GM12892 (cell line): ENCODE data around the gene CYB5R3.
"Not testable (repeated sequence)": the region's sequence is repeated elsewhere in the genome, so short reads cannot be mapped to it uniquely, and the experiment has no call there.

Experiments used
- DNase-seq: peaks from one replicate; pipeline ENCODE4 v3.0.0; 2011; ENCODE audit not compliant: insufficient read length
- FAIRE-seq: peaks from 2 replicates; lab custom pipeline; 2011; peaks lifted over from hg19 to GRCh38; lab: Jason Lieb, UNC
- POLR2A ChIP-seq: IDR thresholded peaks from 2 replicates; pipeline ENCODE4 v1.6.1; 2011; ENCODE audit warnings: low read depth, low read length, control low read depth
- POLR2AphosphoS5 ChIP-seq: IDR thresholded peaks from 2 replicates; pipeline ENCODE4 v1.6.1; 2011; ENCODE audit warnings: low read depth, low read length, control low read depth
- TAF1 ChIP-seq: IDR thresholded peaks from 2 replicates; pipeline ENCODE4 v1.6.1; 2011; ENCODE audit warnings: low read depth, mild to moderate bottlenecking, control low read depth, low read length, borderline replicate concordance

CYB5R3 gene

DNA sequence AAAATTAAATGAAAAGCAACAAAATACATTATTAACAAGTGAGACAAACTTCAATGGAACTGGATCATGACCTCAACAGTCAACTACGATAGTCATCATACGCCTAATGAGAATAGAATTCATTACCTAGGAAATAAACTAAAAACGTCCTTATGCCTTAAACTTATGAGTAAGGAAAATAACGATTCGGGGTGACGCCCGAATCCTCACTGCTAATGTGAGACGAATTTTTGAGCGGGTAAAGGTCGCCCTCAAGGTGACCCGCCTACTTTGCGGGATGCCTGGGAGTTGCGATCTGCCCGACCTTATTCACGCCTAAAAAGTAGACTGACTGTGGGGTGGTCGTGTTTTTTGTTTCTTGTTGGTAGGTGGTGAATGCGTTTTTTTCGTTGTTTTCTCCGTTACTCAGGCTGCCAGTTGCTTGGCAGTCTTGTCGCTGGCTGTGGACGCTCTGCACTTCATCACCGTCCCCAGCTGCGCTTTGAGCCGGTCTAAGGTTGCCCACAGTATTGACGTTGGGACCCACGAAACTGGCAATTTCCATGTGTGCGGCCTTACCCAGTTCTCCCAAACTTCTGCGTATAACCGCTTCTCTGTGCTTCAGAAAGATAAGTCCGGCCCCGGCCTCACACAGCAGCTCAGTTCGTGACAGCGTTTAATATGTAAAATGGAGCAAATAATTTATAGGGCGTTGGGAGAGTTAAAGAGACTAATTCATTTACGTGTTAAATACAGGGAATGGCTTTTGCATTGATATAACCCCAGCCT lies 33.9 kb downstream of the CYB5R3 start:
- DNase-seq (peak; percentile 80), FAIRE-seq (peak; percentile 98)

DNA sequence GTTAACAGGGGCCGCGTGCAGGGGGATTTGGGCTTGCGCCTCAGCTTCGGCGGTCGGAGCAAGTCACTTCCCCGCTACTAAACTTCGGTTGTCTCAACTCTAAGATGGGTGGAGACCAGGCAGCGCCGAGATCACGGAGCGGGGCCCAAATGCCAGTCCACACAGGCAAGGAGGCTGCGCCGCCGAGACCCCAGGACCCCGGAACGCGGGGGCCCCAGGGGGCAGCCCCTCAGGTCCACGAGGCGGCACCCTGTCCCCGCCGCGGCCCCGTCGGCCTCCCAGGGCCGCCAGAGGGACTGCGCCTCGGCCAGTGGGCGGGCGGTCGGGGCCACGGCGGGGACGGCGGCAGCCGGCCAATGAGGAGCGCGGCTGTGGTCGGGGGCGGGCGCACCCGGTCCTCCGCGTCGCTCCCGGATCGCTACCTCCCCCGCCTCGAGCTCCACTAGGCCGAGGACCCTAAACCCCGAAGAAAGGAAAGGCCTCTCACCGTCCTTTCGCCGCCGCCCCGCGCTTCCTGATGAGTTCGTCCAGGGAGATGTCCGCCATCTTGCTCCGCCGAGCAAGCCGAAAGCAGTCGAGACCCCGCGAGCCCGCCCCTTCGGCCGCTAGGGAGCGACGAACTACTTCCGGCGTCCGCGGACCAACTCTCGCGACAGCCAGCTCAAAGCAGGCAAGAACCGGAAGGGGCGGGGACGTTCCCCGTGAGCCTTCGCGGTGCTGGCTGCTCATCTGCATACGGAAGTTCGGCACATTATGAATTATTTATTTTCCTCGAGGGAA lies 34.7 kb downstream of the CYB5R3 start, which contains the start of gene POLDIP3:
Gene POLDIP3 (minus strand): TSS at position 572 of the 780 bp plus-strand sequence. CDS start 26 bp downstream, at position 546.
- 0 out of 2 replicates have a peak, but pooled peaks have one; percentile 39 for TF ChIP-seq POLR2AphosphoS5
- TF ChIP-seq POLR2A, result peak; percentile 63; the same call in 1 of the 2 replicates
- TF ChIP-seq TAF1, result peak; percentile 78; the same call in 1 of the 2 replicates

More for the DNA sequence above, 33.9 kb downstream of the CYB5R3 start:
- TF ChIP-seq POLR2A (peak; percentile 100), POLR2AphosphoS5 (peak; percentile 100), TAF1 (peak; percentile 83)

DNA sequence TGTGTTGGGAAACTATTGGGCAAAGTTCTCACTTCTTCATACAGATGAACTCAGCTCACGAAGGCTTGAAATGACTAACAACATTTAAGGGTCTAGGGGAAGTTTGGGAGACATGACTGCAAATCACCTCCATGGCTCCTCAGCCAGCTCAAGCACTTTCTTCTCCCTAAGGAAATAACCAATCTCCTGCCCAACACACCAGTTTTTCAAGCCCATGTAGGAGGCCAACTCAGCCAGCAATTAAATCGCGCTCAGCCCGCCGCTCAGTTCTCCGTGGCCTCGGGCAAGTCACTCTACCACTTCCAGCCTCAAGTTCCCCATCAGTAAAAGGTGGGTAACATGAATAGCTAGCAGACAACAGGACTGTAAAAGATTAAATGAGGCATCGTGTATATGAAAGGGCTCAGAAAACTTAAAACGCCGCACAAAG lies 35.3 kb downstream of the CYB5R3 start:
- TF ChIP-seq POLR2AphosphoS5 (peak; percentile 47), POLR2A (no peak)
- FAIRE-seq (no peak), DNase-seq (no peak)

More for the DNA sequence above, 34.7 kb downstream of the CYB5R3 start, which contains the start of gene POLDIP3:
- FAIRE-seq (no peak), DNase-seq (peak; percentile 91)

DNA sequence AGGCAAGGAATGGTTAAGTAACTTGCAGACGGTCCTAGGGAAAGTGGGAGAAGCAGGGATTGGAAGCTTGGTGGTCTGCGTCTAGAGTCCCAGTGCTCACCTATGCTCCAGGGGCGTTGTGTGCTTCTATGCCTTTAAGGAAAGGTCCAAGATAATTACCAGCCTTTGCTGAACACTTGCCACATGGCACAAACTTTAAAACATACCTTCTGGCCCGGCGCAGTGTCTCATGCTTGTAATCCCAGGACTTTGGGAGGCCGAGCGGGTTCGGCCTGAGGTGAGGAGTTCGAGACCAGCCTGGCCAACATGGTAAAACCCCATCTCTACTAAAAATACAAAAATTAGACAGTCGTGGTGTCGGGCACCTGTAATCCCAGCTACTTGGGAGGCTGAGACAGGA lies 36.9 kb downstream of the CYB5R3 start:
- TF ChIP-seq POLR2AphosphoS5, result no peak
- TF ChIP-seq TAF1, result no peak
- no peak for TF ChIP-seq POLR2A
- FAIRE-seq, result no peak
- DNase-seq, result no peak

DNA sequence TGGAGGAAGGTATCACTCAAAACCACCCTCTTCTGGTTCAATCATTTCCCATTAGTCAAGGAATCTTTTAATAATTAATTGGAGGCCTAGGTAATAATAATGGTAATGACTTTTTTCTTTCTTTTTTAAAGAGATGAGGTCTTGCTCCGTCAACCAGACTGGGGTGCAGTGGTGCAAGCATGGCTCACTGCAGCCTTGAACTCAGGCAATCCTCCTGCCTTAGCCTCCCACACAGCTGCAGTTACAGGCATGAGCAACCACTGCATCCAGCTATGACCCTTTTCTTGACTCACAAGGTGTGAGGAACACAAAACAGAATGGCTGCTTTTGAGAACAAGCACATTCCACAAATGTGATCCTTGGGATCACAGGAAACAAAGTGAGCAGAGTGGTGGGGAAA lies 38.1 kb downstream of the CYB5R3 start:
- FAIRE-seq (no peak), DNase-seq (no peak)
- TF ChIP-seq TAF1 (no peak), POLR2A (no peak), POLR2AphosphoS5 (no peak)

DNA sequence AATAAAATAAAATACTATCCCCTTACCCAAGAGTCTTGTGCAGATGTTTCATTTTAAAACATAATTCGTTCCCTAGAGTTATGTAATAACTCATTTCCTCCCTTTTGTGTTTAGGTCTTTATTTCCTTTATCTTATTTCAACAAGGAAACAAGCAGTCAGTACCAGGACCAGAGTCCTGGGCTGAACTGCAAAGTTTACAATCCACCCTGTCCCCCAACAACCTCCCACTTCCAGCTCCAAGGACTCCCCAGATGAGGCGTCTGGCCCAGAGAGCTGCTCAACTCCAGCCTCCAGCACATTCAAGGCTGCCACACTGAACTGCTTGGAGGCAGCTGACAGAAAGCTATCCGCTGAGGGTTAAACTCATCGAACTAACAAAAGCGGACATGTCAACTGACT lies 39.0 kb downstream of the CYB5R3 start:
- TF ChIP-seq POLR2AphosphoS5 (no peak), POLR2A (no peak), TAF1 (no peak)
- FAIRE-seq, result no peak

DNA sequence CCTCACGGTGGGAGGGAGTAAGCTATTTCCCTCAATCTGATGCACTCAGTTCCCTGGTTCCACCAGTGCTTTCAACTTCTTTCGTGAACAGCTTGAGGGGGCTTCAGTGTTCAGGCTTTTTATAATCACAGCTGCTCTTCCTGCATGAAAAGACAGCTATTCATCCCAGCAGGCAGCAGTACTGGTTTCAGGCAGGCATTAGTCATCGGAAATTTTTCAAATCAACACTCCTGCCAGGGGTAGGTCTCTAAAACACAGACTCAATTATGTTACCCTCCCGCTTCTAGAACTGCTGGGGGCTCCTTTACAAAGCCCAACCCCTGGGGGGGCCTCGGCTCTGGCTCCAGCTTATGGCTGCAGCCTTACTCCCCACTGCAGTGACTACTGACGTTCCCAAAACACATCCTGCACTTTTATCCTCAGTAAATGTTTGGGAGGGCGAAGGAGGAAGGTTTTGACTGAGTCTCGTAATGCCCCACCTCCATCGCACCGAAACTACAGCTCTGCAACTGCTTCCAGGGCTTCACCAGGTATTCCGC lies 40.3 kb downstream of the CYB5R3 start:
- no peak for FAIRE-seq
- TF ChIP-seq POLR2A (no peak), TAF1 (no peak)
- no peak for DNase-seq

More for the DNA sequence above, 39.0 kb downstream of the CYB5R3 start:
- no peak for DNase-seq

DNA sequence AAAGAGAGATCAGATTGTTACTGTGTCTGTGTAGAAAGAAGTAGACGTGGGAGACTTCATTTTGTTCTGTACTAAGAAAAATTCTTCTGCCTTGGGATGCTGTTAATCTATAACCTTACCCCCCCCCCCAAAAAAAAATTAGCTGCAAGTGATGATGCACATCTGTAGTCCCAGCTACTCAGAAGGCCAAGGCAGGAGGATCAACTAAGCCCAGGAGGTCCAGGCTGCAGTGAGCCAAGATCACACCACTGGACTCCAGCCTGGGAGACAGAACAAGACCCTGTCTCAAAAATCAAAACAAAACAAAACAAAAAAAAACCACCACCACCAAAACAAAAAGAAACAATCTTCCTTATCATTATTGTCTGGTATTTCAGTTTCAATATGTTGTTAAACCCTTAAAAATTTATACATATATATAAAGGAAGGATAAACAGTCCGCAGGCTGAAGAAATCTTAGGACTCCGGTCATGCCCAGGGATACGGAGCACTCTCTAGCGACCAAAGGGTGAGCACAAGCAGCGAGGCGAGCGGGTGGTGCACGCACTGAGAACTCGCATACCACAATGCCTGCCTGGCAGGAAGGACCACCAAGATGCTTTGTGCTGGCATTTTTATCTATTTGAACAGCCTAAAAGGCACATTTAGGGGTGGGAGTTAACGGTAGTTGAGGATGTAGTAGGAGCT lies 40.9 kb downstream of the CYB5R3 start:
- no peak for TF ChIP-seq POLR2AphosphoS5
- TF ChIP-seq TAF1, result no peak
- no peak for TF ChIP-seq POLR2A
- no peak for DNase-seq
- FAIRE-seq, result no peak

DNA sequence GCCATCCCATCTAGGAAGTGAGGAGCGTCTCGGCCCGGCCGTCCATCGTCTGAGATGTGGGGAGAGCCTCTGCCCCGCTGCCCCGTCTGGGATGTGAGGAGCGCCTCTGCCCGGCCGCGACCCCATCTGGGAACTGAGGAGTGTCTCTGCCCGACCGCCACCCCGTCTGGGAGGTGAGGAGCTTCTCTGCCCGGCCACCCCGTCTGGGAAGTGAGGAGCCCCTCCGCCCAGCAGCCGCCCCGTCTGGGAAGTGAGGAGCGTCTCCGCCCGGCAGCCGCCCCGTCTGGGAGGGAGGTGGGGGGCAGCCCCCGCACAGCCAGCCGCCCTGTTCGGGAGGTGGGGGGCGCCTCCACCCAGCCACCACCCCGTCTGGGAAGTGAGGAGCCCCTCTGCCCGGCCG lies 41.6 kb downstream of the CYB5R3 start:
- not testable (repeated sequence) for FAIRE-seq, DNase-seq

DNA sequence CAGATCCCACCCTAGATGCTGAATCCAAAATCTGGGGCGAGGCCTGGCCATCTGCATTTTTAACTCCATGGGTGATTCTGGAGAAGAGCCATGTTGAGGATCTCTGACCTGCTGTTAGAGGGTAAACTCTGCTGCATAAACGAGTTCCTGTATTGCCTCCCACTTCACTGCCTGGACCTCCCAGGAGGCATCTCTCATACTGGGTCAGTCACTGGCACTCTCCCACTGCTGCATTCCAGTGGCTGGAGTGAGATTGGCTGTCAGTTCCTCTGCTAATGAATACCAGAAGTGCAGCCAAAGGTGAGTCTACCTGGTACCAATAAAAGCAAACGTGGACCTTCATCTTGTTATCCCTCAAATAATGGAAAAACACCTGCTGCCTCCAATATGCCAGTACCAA lies 44.8 kb downstream of the CYB5R3 start:
- FAIRE-seq, result no peak

DNA sequence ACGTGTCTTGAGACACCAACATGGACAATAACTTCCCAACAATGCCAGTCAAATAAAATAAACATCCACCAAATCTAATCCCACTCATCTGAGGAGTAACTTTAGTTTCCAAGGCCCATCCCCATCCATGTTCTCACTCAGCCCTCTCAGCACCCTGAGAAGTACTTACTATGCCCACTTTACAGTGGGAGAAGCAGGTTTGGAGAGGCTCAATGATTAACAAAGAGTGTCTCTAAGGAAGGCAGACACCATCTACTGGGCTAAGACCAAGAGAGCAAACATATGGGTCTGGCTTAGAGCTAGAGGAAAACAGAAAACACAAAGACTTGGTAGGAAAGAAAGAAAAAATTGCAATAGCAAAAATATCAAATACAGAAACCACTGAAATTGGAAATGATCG lies 45.8 kb downstream of the CYB5R3 start:
- FAIRE-seq, result no peak
- DNase-seq, result no peak
- TF ChIP-seq POLR2AphosphoS5, result no peak
- no peak for TF ChIP-seq POLR2A
- no peak for TF ChIP-seq TAF1

More for the DNA sequence above, 44.8 kb downstream of the CYB5R3 start:
- no peak for TF ChIP-seq POLR2AphosphoS5
- no peak for TF ChIP-seq TAF1
- no peak for TF ChIP-seq POLR2A
- no peak for DNase-seq
